Activated effector memory CD4-positive, alpha-beta T cell treated with anti-CD3 and anti-CD28 coated beads, Interleukin-2, amount 50 U/mL, for 16 hours (primary cell): Measurements from ENCODE around the gene IL7R.
"Not testable (repeated sequence)": the region's sequence is repeated elsewhere in the genome, so short reads cannot be mapped to it uniquely, and the experiment has no call there.

ENCODE experiments used
- DNase-seq: peaks from one replicate; pipeline ENCODE4 v3.0.0-alpha.2; 2020

IL7R gene

GRCh38 chr5:35842856-35843255 lies 13.8 kb upstream of the IL7R start:
- no peak for DNase-seq

DNA sequence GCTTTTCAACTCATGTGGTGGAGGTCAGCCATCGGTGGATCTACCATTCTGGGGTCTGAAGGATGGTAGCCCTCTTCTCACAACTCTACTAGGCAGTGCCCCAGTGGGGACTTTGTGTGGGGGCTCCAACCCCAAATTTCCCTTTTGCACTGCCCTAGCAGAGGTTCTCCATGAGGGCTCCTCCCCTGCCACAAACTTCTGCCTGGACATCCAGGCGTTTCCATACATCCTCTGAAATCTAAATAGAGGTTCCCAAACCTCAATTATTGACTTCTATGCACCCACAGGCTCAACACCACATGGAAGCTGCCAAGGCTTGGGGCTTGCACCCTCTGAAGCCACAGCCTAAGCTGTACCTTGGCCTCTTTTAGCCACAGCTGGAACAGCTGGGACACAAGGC lies 11.2 kb upstream of the IL7R start:
- not testable (repeated sequence) for DNase-seq

GRCh38 chr5:35847491-35847890 lies 9.2 kb upstream of the IL7R start:
- no peak for DNase-seq

DNA sequence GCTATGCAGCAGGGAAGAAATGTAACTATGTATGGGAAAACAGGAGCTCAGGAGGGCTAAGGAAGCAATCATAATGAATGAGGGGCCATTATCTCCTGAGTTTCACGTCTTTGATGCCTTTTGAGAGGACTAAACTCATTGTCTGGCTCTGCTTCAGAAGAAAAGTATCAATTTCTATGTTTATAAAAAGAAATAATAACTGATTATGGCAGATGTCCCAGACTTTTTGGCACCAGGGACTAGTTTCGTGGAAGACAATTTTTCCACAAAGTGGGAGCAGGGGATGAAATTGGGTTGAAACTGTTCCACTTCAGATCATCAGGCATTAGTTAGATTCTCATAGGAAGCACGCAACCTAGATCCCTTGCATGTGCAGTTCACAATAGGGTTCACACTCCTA lies 8.7 kb upstream of the IL7R start:
- DNase-seq: no peak

GRCh38 chr5:35849860-35850259 lies 6.8 kb upstream of the IL7R start:
- DNase-seq: no peak

- no peak for DNase-seq
Observed at GRCh38 chr5:35850967-35851680, 5.6 kb upstream of the IL7R start.

DNA sequence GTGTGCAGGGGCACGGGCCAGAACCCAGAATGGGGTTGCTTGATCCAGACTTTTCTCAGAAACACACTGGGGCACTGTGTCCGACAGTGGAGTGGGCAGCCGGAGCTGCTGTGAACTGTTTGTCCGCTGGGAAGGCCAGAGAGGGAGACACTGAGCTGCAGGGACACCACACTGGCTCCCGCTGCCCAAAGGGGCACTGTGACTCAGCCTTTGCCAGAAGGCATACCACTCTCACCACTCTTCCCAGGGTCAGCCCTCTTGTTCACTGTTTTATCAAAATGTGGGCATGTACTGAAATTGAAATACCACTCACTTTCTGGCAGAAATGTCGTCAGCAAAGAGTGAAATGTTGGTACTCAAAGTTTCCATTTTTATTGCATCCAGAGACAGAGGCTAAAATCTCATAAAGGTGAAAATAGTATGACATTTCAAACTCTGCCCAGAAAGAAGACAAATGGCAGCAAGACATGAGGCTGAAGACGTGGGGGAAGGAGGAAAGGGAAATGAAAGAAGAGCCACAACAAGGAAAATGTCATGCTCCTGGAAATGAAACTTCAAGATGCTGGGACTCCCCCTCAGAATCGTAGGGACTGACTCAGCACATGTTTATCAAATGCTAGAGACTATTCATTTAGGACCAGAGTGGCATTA lies 4.5 kb upstream of the IL7R start:
- peak; percentile 78 for DNase-seq

- no peak for DNase-seq
Observed at GRCh38 chr5:35852773-35853172, 3.9 kb upstream of the IL7R start.

DNA sequence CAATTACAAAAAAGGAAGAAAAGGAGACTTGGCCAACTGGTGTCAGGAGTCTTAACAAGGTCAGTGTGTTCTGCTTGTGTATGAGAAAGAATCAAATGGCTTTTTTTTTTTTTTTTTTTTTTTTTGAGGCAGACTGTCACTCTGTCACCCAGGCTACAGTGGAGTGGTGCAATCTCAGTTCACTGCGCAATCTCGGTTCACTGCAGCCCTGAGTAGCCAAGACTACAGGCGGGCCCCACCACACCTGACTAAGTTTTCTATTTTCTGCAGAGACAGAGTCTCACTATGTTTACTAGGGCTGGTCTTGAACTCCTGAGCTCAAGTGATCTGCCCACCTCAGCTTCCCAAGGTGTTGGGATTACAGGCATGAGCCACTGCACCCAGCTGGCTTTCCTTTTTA lies 3.1 kb upstream of the IL7R start:
- peak; percentile 88 for DNase-seq

GRCh38 chr5:35854248-35854647 lies 2.4 kb upstream of the IL7R start:
- DNase-seq: peak; percentile 89

GRCh38 chr5:35855187-35855586 lies 1.5 kb upstream of the IL7R start:
- no peak for DNase-seq

DNA sequence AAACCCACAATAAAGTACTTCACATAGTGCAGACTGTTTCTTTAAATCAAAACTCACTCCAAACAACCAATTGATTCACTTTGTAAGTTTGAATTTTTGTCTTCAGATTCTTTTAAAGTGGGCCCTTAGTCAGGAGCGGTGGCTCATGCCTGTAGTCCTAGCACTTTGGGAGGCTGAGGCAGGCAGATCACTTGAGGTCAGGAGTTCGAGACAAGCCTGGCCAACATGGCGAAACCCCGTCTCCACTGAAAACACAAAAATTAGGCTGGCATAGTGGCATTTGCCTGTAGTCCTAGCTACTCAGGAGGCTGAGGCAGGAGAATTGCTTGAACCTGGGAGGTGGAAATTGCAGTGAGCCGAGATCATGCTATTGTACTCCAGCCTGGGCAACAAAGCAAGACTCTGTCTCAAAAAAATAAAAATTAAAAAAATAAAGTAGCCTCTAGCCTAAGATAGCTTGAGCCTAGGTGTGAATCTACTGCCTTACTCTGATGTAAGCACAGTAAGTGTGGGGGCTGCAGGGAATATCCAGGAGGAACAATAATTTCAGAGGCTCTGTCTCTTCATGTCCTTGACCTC lies 416 bp upstream of the IL7R start:
- peak; percentile 66 for DNase-seq

DNA sequence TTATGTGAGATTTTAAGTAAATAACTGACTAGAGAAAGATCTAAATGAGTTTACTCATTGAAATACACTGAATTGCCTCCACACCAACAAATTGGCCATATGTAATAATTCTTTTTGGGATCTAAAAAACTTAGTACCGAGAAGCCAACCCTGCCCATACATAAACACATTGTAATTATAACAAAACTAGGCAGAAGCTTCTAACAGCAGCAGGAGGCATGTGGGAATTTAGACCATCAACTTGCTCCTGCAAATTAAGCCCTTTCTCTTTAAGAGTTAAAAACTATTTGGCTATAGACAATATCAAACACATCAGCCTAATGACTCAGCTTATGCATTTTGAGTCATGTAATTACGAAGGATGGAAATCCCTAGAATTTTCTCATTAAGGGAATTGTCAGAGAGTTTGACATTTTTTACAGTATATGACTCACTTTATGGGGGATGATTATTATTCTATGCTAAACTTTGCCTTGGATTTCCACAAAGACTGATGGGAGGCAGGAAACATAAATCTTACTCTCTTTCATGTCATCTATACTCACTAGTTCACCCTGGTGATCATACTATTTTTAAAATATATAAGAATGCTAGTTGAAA lies 1.0 kb downstream of the IL7R start:
- DNase-seq: no peak

DNA sequence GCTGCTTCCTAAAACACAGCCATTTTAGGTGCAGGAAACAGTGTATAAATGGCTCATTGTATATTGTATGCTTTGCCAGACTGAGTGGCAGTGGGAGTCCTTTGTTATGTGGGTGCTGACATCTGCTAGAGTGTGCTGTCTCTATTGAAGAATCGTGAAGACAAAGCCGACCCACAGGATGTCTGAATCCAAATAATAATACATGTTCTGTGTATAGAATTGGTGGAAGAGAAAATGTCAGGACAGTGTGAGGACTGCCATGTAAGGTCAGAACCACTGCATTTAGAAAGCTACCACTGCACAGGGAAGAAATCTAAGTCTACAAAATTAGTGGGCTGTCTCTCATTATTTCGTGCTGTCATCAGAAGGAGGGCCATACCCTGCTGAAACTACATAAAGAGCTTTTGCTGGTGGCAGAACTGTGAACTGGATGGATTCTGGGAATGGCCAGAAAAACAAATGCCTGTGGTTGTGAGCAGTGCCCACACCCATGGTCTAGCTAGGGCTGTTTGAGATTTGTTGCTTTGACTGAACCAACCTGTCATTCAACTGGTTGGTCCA lies 2.5 kb downstream of the IL7R start:
- no peak for DNase-seq

GRCh38 chr5:35860686-35861085 lies 4.0 kb downstream of the IL7R start:
- no peak for DNase-seq

DNA sequence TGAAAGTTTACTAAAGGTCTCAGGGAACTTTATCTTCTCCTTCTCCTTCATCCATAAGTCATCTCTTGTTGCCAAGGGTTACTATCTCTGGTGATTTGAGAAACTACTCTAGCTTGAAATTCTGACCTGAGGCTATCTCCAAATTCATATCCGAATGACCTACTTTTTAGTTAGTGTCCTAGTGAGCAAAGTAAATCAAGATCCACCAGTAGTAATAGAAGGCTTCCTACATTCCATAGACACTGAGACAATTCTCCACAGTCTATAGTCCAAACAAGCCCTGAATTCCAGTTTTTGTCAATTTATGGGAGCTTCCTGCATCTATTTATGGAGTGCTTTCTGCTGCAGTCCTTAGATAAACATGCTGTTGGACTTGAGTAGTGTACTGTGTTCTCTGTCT lies 5.0 kb downstream of the IL7R start:
- DNase-seq: no peak

- no peak for DNase-seq
Observed at GRCh38 chr5:35862126-35862525, 5.4 kb downstream of the IL7R start.

DNA sequence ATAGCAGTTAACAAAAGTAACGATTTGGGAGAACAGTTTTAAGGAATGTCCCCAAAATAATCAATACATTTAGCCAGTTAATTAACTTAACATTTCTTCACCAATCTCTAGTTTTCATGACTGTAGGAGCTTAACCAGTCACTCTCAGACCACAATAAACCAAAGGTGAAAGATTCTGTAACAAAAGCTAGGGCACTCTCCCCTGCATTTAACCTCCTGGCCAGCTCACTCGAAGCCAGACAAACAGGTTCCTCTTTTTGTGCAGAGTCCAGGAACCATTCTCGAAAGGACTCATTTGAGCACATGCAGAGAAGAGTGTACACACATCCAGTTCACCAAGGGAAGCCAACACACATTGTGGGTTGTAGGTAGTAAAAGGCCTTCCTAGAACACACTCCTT lies 6.5 kb downstream of the IL7R start:
- DNase-seq: no peak

DNA sequence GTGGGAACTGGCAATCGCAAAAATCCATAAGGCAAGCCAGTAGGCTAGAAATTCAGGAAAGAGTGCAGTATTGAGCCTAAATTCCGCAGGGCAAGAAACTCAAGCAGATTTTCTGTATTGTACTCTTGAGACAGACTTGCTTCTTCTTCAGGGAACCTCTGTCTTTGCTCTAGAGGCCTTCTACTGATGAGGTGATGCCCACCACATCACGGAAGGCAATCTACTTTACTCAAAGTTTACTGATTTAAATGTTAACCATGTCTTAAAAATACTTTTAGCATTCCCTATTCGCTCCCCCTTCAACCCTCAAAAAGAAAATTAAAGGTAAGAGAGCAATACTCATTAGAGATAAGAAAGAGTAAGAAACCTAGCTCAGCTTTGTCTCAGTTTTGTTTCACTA lies 11.3 kb downstream of the IL7R start:
- no peak for DNase-seq

- no peak for DNase-seq
Observed at GRCh38 chr5:35869685-35870277, 13.1 kb downstream of the IL7R start.

DNA sequence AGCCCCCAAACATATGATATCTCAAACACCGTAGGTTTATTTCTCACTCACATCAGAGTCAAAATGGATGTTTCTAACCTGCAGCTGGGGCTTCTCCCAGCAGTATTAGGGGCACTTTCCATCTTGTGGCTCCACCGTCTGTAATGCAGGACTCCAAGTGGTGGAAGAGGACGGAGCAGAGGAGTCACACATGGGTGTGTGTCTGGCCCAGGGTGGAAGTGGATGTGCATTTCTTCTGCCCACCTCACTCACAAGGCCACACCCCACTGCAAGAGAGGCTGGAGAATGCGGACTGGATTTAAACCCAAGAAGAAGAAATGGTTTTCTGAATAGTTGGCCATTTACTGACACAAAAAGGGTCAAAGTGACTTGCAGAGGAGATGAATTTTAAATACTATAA lies 13.9 kb downstream of the IL7R start:
- no peak for DNase-seq

GRCh38 chr5:35876454-35876853 lies 19.8 kb downstream of the IL7R start:
- DNase-seq: no peak

- no peak for DNase-seq
Observed at GRCh38 chr5:35876922-35877321, 20.2 kb downstream of the IL7R start.
